SKM-1 (cell line): ENCODE data around the gene TARBP1.
"Not testable (repeated sequence)": the region's sequence is repeated elsewhere in the genome, so short reads cannot be mapped to it uniquely, and the experiment has no call there.

Experiments
- DNase-seq: peaks from one replicate; lab custom pipeline; 2025; ENCODE audit not compliant: unreplicated experiment; lab: John Stamatoyannopoulos, UW

TARBP1 gene, protein sequence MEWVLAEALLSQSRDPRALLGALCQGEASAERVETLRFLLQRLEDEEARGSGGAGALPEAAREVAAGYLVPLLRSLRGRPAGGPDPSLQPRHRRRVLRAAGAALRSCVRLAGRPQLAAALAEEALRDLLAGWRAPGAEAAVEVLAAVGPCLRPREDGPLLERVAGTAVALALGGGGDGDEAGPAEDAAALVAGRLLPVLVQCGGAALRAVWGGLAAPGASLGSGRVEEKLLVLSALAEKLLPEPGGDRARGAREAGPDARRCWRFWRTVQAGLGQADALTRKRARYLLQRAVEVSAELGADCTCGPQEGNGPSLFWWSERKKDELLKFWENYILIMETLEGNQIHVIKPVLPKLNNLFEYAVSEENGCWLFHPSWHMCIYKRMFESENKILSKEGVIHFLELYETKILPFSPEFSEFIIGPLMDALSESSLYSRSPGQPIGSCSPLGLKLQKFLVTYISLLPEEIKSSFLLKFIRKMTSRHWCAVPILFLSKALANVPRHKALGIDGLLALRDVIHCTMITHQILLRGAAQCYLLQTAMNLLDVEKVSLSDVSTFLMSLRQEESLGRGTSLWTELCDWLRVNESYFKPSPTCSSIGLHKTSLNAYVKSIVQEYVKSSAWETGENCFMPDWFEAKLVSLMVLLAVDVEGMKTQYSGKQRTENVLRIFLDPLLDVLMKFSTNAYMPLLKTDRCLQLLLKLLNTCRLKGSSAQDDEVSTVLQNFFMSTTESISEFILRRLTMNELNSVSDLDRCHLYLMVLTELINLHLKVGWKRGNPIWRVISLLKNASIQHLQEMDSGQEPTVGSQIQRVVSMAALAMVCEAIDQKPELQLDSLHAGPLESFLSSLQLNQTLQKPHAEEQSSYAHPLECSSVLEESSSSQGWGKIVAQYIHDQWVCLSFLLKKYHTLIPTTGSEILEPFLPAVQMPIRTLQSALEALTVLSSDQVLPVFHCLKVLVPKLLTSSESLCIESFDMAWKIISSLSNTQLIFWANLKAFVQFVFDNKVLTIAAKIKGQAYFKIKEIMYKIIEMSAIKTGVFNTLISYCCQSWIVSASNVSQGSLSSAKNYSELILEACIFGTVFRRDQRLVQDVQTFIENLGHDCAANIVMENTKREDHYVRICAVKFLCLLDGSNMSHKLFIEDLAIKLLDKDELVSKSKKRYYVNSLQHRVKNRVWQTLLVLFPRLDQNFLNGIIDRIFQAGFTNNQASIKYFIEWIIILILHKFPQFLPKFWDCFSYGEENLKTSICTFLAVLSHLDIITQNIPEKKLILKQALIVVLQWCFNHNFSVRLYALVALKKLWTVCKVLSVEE (N-terminal part only)

GRCh38 chr1:234478481-234479309 is at the start of gene TARBP1:
TARBP1 (minus strand) TSS chr1:234479179; CDS start chr1:234479103, 76 bp downstream.
- DNase-seq = peak; percentile 80

GRCh38 chr1:234528074-234528865 is 49.3 kb upstream of the TARBP1 start:
- DNase-seq = peak; percentile 40

GRCh38 chr1:234527346-234527745 is 48.4 kb upstream of the TARBP1 start:
- no peak for DNase-seq

DNA sequence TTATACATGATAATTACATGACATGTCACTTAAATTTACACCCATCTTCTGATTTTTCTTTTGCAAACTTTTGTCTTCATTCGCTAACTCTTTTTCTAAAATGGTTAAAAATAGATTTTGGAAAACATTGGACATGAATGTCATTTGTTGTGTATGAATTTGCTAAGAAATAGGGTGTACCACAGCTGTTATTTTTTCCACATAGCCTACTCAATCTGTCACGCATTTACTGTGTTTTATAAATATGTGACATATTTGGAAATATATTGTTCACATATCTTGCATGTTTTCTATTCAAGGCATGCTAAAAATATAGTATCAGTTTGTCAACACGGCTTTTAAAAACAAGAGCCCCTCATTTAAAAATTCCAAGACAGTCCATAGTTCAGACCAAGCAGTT is 47.9 kb upstream of the TARBP1 start:
- no peak for DNase-seq

DNA sequence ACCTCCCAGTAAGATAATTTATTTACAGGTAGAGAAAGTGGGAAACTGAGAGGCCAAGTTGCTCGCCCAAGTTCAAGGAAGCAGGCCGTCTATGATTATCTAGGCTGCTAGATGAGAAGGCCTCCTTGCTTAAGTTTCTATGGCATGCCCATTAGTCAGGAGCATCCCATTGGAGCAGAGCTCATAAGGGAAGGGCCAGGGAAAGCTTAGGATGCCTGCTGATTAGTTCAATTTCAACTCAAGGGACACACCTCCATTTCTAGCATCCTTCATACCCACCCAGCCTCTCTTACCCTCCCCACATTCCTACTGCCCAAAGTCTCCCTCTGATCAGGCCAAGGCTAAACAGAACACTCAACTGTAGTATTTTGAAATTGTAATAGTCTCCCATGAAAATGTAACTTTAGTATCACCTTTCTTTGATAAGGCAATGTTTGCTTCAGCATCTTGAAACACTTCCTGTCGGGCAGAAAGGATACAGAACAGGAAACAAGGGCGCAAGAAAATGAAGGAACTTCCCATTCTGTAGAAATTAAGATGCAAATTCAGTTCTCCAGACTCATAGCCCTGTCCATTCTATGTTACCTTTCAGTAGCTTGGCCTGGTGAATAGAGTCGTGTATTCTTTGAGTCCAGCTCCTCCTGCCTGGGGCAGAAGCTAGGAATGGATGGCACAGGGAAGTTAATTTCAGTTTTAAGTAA is 46.3 kb upstream of the TARBP1 start:
- peak; percentile 49 for DNase-seq

- DNase-seq = no peak
These were observed 42.9 kb upstream of the TARBP1 start for GRCh38 chr1:234521836-234522235.

DNA sequence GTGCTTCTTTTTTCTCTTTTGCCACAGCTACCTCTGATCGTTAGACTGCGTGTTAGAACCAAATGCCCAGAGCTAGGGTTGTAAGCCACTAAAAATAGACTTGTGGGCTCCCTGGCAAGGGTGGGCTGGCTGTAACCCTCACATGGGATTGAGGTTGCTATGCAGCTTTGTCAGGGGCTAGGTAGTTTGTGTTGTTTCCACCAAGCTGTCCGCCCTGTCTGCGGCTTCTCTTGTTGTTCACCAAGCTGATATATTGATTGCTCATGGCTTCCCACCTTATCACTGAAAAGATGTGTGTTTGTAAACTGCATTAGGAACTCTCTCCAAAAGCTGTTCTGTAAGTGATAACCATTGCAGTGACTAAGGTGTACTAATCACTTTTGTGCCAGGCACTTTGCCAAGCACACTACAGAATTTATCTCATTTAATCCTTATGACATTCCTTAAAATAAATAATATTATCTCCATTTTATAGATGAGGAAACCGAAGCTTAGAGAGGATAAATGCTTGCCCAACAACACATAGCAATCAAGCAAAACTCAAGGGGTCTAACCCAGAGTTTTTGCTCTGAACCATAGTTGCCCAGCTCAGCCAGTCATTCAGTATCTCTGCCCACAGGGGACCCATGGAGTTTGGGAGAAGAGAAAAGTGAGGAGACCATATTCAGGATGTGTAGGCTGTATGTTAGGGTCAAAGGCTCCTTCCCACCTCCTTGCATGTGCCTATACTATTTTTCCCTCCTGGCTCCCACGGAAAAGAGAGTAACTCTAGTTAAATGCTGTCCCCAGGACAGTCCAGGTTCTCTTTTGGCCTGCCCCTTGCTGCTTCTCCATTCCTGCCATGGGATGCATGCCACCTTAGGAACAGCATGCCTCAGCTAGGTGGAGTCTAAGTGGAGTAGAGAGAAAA is 42.2 kb upstream of the TARBP1 start:
- no peak for DNase-seq

DNA sequence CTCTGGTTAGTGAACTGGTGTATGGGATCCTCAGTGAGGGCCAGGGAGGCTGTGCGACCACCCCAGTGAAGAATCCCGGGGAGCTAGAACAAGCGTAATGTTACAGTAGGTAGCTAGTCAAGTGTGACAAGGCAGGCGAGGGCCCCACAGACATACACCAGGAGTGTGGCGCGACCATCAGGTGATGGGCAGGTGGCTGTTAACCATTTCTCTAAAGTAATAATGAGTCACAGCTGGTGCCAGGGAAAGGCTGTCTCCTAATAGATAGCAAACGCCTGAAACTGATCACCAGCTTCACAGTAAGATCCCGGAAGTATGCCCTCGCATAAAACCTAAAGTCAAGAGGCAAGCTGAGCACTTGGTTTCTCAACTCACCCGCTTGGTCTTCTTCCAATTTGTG is 40.5 kb upstream of the TARBP1 start:
- no peak for DNase-seq

GRCh38 chr1:234518876-234519275 is 39.9 kb upstream of the TARBP1 start:
- no peak for DNase-seq

DNA sequence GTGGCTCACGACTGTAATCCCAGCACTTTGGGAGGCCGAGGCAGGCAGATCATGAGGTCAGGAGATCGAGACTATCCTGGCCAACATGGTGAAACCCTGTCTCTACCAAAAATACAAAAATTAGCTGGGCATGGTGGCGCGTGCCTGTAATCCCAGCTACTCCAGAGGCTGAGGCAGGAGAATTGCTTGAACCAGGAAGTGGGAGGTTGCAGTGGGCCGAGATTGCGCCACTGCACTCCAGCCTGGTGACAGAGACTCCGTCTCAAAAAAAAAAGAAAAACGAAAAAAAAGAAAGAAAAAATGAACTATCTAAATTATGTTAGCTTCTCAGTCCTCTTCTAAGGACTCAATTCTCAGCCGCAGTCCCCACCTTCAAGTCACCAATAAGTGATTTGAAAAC is 39.1 kb upstream of the TARBP1 start:
- not testable (repeated sequence) for DNase-seq

DNA sequence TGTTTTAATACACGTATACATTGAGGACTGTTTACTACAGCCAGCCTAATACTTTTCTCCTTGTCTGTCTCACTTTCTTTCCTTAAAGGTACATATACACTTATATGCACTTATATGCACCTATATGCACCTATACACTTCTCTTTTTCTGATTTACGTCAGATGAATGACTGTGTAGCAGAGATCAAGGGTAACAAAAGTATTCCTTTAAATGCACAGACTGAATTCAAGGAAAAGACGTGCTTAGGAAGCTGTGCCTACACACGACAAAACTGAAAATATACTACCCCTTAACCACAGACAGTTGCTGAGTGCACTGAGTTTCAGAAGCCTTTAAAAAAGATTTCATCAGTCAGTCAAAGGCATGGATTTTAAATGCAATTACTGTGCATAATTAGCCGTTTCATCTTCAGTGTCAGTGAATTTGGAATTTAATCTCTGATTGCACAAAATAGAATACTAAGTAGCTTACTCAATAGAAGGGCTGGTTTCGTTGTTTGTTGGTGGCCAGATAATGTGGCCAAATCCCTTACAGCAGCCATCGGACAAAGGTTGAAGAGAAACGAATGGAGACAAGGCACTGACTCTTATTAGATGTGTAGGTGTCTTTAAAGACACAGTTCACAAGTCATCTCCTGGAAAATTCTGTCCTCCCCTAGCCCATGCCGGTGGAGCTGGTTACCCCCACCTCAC is 38.3 kb upstream of the TARBP1 start:
- no peak for DNase-seq

DNA sequence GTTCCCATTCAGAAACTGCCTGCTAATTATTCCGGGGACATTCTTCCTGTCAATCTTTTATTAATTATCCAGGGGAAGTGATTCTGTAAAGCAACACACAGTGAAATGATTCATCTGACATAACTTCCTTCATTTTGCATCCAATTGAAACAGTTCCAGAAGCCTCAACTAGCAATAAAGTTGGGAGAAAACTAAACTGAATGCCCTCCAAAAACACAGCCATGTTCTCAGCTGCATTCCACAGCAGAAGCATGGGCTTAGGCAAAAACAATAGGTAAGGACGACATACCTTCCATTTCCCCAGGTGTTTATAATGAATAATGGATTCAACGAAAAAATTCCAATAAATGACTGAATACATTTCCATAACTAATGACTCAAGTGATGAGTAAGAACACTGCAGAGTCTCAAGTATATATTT is 36.9 kb upstream of the TARBP1 start:
- DNase-seq = no peak

DNA sequence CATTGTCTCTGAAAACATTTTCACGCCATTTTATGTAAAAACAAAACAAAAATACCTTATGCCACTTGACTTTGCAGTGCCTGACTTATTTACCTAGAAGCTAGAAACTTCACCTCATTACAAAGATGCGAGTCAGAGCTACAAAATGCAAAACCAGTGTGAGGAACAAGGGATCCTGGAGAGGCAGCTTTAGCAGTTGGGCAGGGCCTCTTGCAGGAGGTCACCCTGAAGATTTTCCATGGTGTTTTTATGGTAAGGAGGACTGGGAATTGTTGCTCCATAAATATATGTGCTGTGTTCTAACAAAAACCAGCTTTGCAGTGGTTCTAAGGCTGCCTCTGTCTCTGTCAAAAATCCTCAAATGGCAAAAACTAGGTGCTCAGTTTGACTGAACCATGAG is 36.4 kb upstream of the TARBP1 start:
- no peak for DNase-seq

DNA sequence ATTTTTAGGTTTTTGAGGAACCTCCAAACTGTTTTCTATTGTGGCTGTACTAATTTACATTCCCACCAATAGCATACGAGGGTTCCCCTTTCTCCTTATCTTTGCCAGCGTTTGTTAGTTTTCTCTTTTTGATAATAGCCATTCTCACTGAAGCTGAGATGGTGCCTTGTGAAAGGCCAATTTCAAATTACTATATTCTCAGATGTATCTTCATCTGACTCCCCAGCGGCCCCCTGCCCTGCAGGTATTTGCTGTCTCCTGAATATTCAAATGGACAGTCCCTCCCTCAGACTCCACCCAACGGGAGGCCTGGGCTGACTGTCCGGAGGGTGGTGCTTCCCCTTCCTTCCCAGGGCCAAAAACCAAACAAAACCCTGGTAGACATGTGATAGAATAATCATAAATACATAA is 33.5 kb upstream of the TARBP1 start:
- no peak for DNase-seq

- DNase-seq = no peak
These were observed 30.7 kb upstream of the TARBP1 start for GRCh38 chr1:234509457-234510328.
